Panc1 (cell line): ENCODE measurements around the gene MXRA8.

Experiments used
- CTCF ChIP-seq: fragments of 450-650 bp; IDR thresholded peaks from 2 replicates; pipeline ENCODE4 v1.5.1; 2017; ENCODE audit warnings: mild to moderate bottlenecking
- POLR2AphosphoS5 ChIP-seq: IDR thresholded peaks from 2 replicates; pipeline ENCODE4 v1.6.1; 2012; ENCODE audit warnings: mild to moderate bottlenecking, low read depth, low read length, moderate library complexity
- SIN3A ChIP-seq: IDR thresholded peaks from 2 replicates; pipeline ENCODE4 v1.6.1; 2012; ENCODE audit warnings: low read depth, mild to moderate bottlenecking, low read length, moderate library complexity, borderline replicate concordance; ENCODE audit not compliant: insufficient read depth
- TCF7L2 ChIP-seq: IDR thresholded peaks from 2 replicates; pipeline ENCODE4 v1.6.1; 2011; ENCODE audit warnings: mild to moderate bottlenecking, low read depth, low read length, inconsistent platforms

- TF ChIP-seq CTCF (no peak), POLR2AphosphoS5 (no peak), SIN3A (no peak), TCF7L2 (no peak)
These were observed 1.5 kb upstream of the MXRA8 start for GRCh38 chr1:1359664-1360468.
